ENCODE results near the gene ITGA2B.

DNA sequence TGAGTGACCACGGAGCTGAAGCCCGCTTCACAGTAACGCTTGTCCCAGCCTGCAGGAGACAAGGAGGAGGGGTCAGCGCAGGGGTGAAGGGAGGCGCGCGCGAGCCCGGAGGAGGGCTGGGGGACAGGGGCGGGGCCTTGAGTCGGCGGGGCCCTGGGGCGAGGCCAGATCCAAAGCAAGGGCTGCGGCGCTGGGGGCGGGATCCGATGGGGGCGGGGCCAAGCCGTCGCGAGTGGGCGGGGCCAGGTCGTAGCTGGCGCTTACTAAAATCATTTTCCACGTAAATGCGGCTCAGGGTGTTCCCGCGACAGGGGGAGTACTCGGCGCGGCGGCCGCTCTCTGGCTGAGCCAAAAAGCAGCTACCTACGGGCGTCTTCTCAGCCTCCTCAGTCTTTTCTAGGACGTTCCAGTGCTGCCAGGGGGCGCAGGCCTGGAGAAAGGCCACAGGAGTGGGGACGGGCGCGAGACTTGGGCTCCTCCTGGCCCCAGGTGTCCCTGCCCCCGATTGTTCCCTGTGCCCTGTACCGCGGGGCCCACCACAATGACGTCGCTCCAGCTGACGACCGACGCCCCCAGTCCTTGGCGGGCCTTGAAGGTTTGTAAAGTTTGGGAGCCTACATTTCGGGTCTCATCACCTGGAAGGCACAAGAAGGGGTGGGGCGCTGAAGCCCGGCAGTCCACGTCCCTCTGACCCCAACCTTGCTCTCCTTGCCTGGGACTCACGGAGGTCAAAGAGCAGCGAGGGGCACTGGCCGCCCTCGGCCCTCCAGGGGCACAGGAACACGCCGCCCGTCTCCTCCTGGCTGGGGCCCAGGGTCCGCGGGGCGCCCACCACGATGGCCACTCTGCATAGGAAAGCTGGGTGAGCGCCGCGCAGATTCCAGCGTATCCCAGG, 3.9 kb downstream of the ITGA2B start:
- TF ChIP-seq, protein P1, sequence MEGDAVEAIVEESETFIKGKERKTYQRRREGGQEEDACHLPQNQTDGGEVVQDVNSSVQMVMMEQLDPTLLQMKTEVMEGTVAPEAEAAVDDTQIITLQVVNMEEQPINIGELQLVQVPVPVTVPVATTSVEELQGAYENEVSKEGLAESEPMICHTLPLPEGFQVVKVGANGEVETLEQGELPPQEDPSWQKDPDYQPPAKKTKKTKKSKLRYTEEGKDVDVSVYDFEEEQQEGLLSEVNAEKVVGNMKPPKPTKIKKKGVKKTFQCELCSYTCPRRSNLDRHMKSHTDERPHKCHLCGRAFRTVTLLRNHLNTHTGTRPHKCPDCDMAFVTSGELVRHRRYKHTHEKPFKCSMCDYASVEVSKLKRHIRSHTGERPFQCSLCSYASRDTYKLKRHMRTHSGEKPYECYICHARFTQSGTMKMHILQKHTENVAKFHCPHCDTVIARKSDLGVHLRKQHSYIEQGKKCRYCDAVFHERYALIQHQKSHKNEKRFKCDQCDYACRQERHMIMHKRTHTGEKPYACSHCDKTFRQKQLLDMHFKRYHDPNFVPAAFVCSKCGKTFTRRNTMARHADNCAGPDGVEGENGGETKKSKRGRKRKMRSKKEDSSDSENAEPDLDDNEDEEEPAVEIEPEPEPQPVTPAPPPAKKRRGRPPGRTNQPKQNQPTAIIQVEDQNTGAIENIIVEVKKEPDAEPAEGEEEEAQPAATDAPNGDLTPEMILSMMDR (conservative IDR thresholded peaks at IDR 0.05; ENCODE audit: low read depth in 2 of 2): peak in 1 of 2 experiments; percentile 34; a peak in 3 of 4 replicates
- TF ChIP-seq EZH2 (IDR thresholded peaks at IDR 0.05; ENCODE audit: low read depth, unreplicated experiment) (no peak), NANOG (IDR thresholded peaks at IDR 0.05; ENCODE audit: borderline replicate concordance) (no peak), POLR2AphosphoS5 (IDR thresholded peaks at IDR 0.05; ENCODE audit: low read depth) (peak; percentile 65), STAT1 (IDR thresholded peaks at IDR 0.05; ENCODE audit: unreplicated experiment) (no peak), JUNB (IDR thresholded peaks at IDR 0.05; ENCODE audit: unreplicated experiment) (no peak), EZH2phosphoT487 (IDR thresholded peaks at IDR 0.05; ENCODE audit: unreplicated experiment) (no peak)
- TF ChIP-seq, protein P2, sequence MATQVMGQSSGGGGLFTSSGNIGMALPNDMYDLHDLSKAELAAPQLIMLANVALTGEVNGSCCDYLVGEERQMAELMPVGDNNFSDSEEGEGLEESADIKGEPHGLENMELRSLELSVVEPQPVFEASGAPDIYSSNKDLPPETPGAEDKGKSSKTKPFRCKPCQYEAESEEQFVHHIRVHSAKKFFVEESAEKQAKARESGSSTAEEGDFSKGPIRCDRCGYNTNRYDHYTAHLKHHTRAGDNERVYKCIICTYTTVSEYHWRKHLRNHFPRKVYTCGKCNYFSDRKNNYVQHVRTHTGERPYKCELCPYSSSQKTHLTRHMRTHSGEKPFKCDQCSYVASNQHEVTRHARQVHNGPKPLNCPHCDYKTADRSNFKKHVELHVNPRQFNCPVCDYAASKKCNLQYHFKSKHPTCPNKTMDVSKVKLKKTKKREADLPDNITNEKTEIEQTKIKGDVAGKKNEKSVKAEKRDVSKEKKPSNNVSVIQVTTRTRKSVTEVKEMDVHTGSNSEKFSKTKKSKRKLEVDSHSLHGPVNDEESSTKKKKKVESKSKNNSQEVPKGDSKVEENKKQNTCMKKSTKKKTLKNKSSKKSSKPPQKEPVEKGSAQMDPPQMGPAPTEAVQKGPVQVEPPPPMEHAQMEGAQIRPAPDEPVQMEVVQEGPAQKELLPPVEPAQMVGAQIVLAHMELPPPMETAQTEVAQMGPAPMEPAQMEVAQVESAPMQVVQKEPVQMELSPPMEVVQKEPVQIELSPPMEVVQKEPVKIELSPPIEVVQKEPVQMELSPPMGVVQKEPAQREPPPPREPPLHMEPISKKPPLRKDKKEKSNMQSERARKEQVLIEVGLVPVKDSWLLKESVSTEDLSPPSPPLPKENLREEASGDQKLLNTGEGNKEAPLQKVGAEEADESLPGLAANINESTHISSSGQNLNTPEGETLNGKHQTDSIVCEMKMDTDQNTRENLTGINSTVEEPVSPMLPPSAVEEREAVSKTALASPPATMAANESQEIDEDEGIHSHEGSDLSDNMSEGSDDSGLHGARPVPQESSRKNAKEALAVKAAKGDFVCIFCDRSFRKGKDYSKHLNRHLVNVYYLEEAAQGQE (IDR thresholded peaks at IDR 0.05; ENCODE audit: unreplicated experiment): no peak
- TF ChIP-seq, protein P3, sequence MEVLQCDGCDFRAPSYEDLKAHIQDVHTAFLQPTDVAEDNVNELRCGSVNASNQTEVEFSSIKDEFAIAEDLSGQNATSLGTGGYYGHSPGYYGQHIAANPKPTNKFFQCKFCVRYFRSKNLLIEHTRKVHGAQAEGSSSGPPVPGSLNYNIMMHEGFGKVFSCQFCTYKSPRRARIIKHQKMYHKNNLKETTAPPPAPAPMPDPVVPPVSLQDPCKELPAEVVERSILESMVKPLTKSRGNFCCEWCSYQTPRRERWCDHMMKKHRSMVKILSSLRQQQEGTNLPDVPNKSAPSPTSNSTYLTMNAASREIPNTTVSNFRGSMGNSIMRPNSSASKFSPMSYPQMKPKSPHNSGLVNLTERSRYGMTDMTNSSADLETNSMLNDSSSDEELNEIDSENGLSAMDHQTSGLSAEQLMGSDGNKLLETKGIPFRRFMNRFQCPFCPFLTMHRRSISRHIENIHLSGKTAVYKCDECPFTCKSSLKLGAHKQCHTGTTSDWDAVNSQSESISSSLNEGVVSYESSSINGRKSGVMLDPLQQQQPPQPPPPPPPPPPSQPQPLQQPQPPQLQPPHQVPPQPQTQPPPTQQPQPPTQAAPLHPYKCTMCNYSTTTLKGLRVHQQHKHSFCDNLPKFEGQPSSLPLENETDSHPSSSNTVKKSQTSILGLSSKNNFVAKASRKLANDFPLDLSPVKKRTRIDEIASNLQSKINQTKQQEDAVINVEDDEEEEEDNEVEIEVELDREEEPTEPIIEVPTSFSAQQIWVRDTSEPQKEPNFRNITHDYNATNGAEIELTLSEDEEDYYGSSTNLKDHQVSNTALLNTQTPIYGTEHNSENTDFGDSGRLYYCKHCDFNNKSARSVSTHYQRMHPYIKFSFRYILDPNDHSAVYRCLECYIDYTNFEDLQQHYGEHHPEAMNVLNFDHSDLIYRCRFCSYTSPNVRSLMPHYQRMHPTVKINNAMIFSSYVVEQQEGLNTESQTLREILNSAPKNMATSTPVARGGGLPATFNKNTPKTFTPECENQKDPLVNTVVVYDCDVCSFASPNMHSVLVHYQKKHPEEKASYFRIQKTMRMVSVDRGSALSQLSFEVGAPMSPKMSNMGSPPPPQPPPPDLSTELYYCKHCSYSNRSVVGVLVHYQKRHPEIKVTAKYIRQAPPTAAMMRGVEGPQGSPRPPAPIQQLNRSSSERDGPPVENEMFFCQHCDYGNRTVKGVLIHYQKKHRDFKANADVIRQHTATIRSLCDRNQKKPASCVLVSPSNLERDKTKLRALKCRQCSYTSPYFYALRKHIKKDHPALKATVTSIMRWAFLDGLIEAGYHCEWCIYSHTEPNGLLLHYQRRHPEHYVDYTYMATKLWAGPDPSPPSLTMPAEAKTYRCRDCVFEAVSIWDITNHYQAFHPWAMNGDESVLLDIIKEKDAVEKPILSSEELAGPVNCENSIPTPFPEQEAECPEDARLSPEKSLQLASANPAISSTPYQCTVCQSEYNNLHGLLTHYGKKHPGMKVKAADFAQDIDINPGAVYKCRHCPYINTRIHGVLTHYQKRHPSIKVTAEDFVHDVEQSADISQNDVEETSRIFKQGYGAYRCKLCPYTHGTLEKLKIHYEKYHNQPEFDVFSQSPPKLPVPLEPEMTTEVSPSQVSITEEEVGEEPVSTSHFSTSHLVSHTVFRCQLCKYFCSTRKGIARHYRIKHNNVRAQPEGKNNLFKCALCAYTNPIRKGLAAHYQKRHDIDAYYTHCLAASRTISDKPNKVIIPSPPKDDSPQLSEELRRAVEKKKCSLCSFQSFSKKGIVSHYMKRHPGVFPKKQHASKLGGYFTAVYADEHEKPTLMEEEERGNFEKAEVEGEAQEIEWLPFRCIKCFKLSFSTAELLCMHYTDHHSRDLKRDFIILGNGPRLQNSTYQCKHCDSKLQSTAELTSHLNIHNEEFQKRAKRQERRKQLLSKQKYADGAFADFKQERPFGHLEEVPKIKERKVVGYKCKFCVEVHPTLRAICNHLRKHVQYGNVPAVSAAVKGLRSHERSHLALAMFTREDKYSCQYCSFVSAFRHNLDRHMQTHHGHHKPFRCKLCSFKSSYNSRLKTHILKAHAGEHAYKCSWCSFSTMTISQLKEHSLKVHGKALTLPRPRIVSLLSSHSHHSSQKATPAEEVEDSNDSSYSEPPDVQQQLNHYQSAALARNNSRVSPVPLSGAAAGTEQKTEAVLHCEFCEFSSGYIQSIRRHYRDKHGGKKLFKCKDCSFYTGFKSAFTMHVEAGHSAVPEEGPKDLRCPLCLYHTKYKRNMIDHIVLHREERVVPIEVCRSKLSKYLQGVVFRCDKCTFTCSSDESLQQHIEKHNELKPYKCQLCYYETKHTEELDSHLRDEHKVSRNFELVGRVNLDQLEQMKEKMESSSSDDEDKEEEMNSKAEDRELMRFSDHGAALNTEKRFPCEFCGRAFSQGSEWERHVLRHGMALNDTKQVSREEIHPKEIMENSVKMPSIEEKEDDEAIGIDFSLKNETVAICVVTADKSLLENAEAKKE (CRISPR knock-in tag; IDR thresholded peaks at IDR 0.05): no peak
